Fibroblast of pulmonary artery (primary cell): Measurements from ENCODE around the gene CBARP.

ENCODE experiments used
- DNase-seq: peaks from one replicate; pipeline ENCODE4 v3.0.0-alpha.2; 2010; ENCODE audit warnings: low read depth
- H3K4me3 ChIP-seq: replicated peaks from 2 replicates; pipeline ENCODE4 v1.5.1; 2011; ENCODE audit warnings: low read depth, mild to moderate bottlenecking, control low read depth, low read length, moderate library complexity
- CTCF ChIP-seq: IDR thresholded peaks from 2 replicates; pipeline ENCODE4 v1.5.1; 2011; ENCODE audit warnings: mild to moderate bottlenecking, control low read depth, low read length, inconsistent platforms; ENCODE audit errors: missing control alignments

Gene CBARP

GRCh38 chr19:1220976-1221903, 16.6 kb downstream of the CBARP start:
- no peak overlapping the region for H3K4me3 ChIP-seq
- peak; percentile 55 for TF ChIP-seq CTCF
- DNase-seq = peak; percentile 61

- H3K4me3 ChIP-seq = no peak overlapping the region
- no peak for TF ChIP-seq CTCF
- DNase-seq = no peak
These were observed 17.3 kb downstream of the CBARP start for GRCh38 chr19:1220477-1220930.

- no peak for TF ChIP-seq CTCF
- no peak overlapping the region for H3K4me3 ChIP-seq
- DNase-seq = no peak
These were observed 17.9 kb downstream of the CBARP start for GRCh38 chr19:1219786-1220476.

GRCh38 chr19:1218751-1219567, 18.8 kb downstream of the CBARP start:
- no peak for DNase-seq

GRCh38 chr19:1217366-1217765, 20.4 kb downstream of the CBARP start:
- no peak for TF ChIP-seq CTCF
- no peak overlapping the region for H3K4me3 ChIP-seq
- DNase-seq = no peak

More at GRCh38 chr19:1218751-1219567, 18.8 kb downstream of the CBARP start:
- no peak for TF ChIP-seq CTCF
- no peak overlapping the region for H3K4me3 ChIP-seq

- TF ChIP-seq CTCF = no peak
- no peak for DNase-seq
- no peak overlapping the region for H3K4me3 ChIP-seq
These were observed 21.0 kb downstream of the CBARP start for GRCh38 chr19:1216756-1217155.
